ENCODE data around the gene TAS2R20.

Gene TAS2R20

DNA sequence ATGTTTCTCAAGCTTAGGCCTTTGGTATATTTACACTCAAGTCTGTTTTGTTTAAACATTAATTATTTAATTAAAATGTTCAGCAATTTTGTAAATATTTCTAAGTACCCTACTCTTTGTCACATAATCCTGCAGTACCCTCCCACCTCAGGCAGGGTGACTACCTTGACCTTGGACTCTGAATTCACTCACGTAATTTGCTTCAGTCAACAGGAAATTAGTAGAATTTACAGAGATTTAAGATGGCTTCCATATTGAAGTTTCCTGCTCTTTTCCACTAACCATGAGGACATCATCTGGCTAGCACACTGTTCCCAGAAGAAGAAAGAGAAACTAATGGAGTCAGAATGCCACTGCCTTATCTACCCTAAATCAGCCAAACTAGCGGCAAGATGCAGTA, 25.3 kb upstream of the TAS2R20 start:
- Histone ChIP-seq H3K4me1 (ENCODE audit: control insufficient read depth, insufficient read depth, low read length) (no peaks in the 10 kb centered on the region), H3K27ac (ENCODE audit: extremely low read depth, low read depth, low read length) (no peak overlapping the region), H3K4me3 (ENCODE audit: low read depth, low read length) (no peak overlapping the region), H3K9me3 (ENCODE audit: control insufficient read depth, insufficient read depth, low read depth, low read length) (no peaks in the 10 kb centered on the region), H3K36me3 (ENCODE audit: control insufficient read depth in 2 of 2, insufficient read depth in 1 of 2, low read length in 2 of 2) (peaks cover 0 to 7% of the 10 kb centered on the region in 2 experiments; a peak in 2 of 3 replicates)
- TF ChIP-seq MYNN (tag by site-specific recombination; IDR thresholded peaks at IDR 0.05; ENCODE audit: borderline replicate concordance) (no peak), ZNF707 (tag by site-specific recombination; IDR thresholded peaks at IDR 0.05) (no peak), ZNF624 (tag by site-specific recombination; IDR thresholded peaks at IDR 0.05) (no peak), ZNF558 (tag by site-specific recombination; IDR thresholded peaks at IDR 0.05) (no peak), ZNF2 (tag by site-specific recombination; IDR thresholded peaks at IDR 0.05) (no peak), SCRT1 (tag by site-specific recombination; IDR thresholded peaks at IDR 0.05; ENCODE audit: borderline replicate concordance) (no peak), REPIN1 (tag by site-specific recombination; IDR thresholded peaks at IDR 0.05; ENCODE audit: low read depth) (no peak), ZNF48 (tag by site-specific recombination; IDR thresholded peaks at IDR 0.05) (no peak), MEIS1 (CRISPR knock-in tag; IDR thresholded peaks at IDR 0.05; ENCODE audit: borderline replicate concordance) (no peak), GFI1B (tag by site-specific recombination; IDR thresholded peaks at IDR 0.05) (no peak)
- TF ChIP-seq, protein P1, sequence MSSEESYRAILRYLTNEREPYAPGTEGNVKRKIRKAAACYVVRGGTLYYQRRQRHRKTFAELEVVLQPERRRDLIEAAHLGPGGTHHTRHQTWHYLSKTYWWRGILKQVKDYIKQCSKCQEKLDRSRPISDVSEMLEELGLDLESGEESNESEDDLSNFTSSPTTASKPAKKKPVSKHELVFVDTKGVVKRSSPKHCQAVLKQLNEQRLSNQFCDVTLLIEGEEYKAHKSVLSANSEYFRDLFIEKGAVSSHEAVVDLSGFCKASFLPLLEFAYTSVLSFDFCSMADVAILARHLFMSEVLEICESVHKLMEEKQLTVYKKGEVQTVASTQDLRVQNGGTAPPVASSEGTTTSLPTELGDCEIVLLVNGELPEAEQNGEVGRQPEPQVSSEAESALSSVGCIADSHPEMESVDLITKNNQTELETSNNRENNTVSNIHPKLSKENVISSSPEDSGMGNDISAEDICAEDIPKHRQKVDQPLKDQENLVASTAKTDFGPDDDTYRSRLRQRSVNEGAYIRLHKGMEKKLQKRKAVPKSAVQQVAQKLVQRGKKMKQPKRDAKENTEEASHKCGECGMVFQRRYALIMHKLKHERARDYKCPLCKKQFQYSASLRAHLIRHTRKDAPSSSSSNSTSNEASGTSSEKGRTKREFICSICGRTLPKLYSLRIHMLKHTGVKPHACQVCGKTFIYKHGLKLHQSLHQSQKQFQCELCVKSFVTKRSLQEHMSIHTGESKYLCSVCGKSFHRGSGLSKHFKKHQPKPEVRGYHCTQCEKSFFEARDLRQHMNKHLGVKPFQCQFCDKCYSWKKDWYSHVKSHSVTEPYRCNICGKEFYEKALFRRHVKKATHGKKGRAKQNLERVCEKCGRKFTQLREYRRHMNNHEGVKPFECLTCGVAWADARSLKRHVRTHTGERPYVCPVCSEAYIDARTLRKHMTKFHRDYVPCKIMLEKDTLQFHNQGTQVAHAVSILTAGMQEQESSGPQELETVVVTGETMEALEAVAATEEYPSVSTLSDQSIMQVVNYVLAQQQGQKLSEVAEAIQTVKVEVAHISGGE (tag by site-specific recombination; conservative IDR thresholded peaks at IDR 0.05; ENCODE audit: low read depth): no peak
- ChIA-PET CTCF (interaction anchor here (0.9 kb wide), 1 partner anchor 10 kb away, joined by 3 read pairs; no protein-coding TSS in a partner anchor), POLR2A (no interaction called here)

GRCh38 chr12:11022520-11022919, 24.4 kb upstream of the TAS2R20 start, which contains the start of gene TAS2R19:
TSS of gene TAS2R19 (minus strand) at chr12:11022620. CDS start at chr12:11022571, 49 bp downstream.
- Histone ChIP-seq H3K36me3 (ENCODE audit: control insufficient read depth in 2 of 2, insufficient read depth in 1 of 2, low read length in 2 of 2) (no peaks in the 10 kb centered on the region; a peak in 1 of 3 replicates), H3K9me3 (ENCODE audit: control insufficient read depth, insufficient read depth, low read depth, low read length) (no peaks in the 10 kb centered on the region), H3K27ac (ENCODE audit: extremely low read depth, low read depth, low read length) (no peak within 1 kb of the TSS), H3K4me1 (ENCODE audit: control insufficient read depth, insufficient read depth, low read length) (no peaks in the 10 kb centered on the region), H3K4me3 (ENCODE audit: low read depth, low read length) (no peak within 1 kb of the TSS)
- POLR2A ChIA-PET: no interaction called here
- TF ChIP-seq WT1 (tag by site-specific recombination; IDR thresholded peaks at IDR 0.05) (no peak), ZNF239 (tag by site-specific recombination; IDR thresholded peaks at IDR 0.05) (no peak), ZNF138 (tag by site-specific recombination; IDR thresholded peaks at IDR 0.05; ENCODE audit: borderline replicate concordance) (no peak), ZNF777 (tag by site-specific recombination; IDR thresholded peaks at IDR 0.05; ENCODE audit: borderline replicate concordance) (no peak)
- TF ChIP-seq, protein P2, sequence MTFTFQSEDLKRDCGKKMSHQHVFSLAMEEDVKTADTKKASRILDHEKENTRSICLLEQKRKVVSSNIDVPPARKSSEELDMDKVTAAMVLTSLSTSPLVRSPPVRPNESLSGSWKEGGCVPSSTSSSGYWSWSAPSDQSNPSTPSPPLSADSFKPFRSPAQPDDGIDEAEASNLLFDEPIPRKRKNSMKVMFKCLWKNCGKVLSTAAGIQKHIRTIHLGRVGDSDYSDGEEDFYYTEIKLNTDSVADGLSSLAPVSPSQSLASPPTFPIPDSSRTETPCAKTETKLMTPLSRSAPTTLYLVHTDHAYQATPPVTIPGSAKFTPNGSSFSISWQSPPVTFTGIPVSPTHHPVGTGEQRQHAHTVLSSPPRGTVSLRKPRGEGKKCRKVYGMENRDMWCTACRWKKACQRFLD (tag by site-specific recombination; IDR thresholded peaks at IDR 0.05): no peak
- CTCF ChIA-PET: interaction anchor here (0.9 kb wide), 1 partner anchor 9 kb away, joined by 3 read pairs; no protein-coding TSS in a partner anchor

DNA sequence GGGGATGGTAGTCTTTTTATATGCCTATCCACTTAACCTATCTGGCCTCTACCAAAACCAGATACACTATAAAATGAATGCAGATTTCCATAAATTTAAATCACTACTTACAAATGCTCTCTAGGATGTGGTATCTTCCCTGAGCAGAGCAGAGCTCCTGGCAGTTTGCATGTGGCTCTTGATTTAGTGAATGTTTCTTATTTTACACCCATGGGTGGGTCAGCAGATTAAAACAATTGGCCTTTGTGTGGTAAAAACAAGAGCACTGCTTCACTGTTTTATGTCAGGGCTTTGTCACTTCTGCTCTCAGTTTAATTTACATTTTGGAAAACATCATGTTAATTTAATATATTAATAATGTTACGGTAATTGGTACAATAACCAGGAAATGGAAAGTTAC, 18.8 kb upstream of the TAS2R20 start:
- Histone ChIP-seq H3K4me1 (ENCODE audit: control insufficient read depth, insufficient read depth, low read length) (no peaks in the 10 kb centered on the region), H3K27ac (ENCODE audit: extremely low read depth, low read depth, low read length) (no peak overlapping the region), H3K4me3 (ENCODE audit: low read depth, low read length) (no peak overlapping the region), H3K36me3 (ENCODE audit: control insufficient read depth in 2 of 2, insufficient read depth in 1 of 2, low read length in 2 of 2) (no peaks in the 10 kb centered on the region), H3K9me3 (ENCODE audit: control insufficient read depth, insufficient read depth, low read depth, low read length) (no peaks in the 10 kb centered on the region)
- CTCF ChIA-PET: no interaction called here
- POLR2A ChIA-PET: no interaction called here
- no peak for TF ChIP-seq ZNF585B (tag by site-specific recombination; IDR thresholded peaks at IDR 0.05)
- TF ChIP-seq ZNF112 (tag by site-specific recombination; IDR thresholded peaks at IDR 0.05): no peak
- no peak for TF ChIP-seq ZNF114 (tag by site-specific recombination; IDR thresholded peaks at IDR 0.05)
- no peak for TF ChIP-seq ZNF785 (tag by site-specific recombination; IDR thresholded peaks at IDR 0.05)
- no peak for TF ChIP-seq ZNF10 (tag by site-specific recombination; IDR thresholded peaks at IDR 0.05)
- TF ChIP-seq, protein P3, sequence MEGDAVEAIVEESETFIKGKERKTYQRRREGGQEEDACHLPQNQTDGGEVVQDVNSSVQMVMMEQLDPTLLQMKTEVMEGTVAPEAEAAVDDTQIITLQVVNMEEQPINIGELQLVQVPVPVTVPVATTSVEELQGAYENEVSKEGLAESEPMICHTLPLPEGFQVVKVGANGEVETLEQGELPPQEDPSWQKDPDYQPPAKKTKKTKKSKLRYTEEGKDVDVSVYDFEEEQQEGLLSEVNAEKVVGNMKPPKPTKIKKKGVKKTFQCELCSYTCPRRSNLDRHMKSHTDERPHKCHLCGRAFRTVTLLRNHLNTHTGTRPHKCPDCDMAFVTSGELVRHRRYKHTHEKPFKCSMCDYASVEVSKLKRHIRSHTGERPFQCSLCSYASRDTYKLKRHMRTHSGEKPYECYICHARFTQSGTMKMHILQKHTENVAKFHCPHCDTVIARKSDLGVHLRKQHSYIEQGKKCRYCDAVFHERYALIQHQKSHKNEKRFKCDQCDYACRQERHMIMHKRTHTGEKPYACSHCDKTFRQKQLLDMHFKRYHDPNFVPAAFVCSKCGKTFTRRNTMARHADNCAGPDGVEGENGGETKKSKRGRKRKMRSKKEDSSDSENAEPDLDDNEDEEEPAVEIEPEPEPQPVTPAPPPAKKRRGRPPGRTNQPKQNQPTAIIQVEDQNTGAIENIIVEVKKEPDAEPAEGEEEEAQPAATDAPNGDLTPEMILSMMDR (tag by site-specific recombination; IDR thresholded peaks at IDR 0.05): no peak
- TF ChIP-seq ZNF670 (tag by site-specific recombination; IDR thresholded peaks at IDR 0.05; ENCODE audit: low read depth): no peak
- no peak for TF ChIP-seq ZNF488 (tag by site-specific recombination; IDR thresholded peaks at IDR 0.05)
- no peak for TF ChIP-seq ZSCAN16 (tag by site-specific recombination; IDR thresholded peaks at IDR 0.05)
- no peak for TF ChIP-seq ZNF791 (tag by site-specific recombination; IDR thresholded peaks at IDR 0.05)
- TF ChIP-seq ZNF501 (tag by site-specific recombination; IDR thresholded peaks at IDR 0.05): no peak
- TF ChIP-seq EGR2 (tag by site-specific recombination; IDR thresholded peaks at IDR 0.05; ENCODE audit: low read depth): no peak

All from HEK293 (cell line).